CD4-positive, alpha-beta T cell (primary cell): ENCODE measurements around the gene TMC2. TPM values are rescaled to one million over a fixed set of nuclear protein-coding genes. Genes with fewer than 3 reads are reported as not detected.

Source experiments
- ATAC-seq: fragments of 200-7000 bp; cut with Tn5 transposase; one replicate; pipeline ENCODE4 v1.10.0; 2022; ENCODE audit warnings: mild to moderate bottlenecking; ENCODE audit not compliant: poor library complexity
- CTCF ChIA-PET: fragments of 350-600 bp; sonication (Branson Sonifier 250); formaldehyde crosslinking; loops from one replicate; lab custom pipeline; 2021; ENCODE audit warnings: antibody characterized with exemption, inconsistent platforms; lab: Charles Lee
- POLR2A ChIA-PET: fragments of 350-600 bp; sonication (Branson Sonifier 250); formaldehyde crosslinking; loops from one replicate; lab custom pipeline; 2021; ENCODE audit warnings: antibody characterized with exemption, inconsistent platforms; lab: Charles Lee
- DNase-seq, 14 experiments: peaks; one replicate each; pipeline ENCODE4 v3.0.0-alpha.2; 2013 to 2020; ENCODE audit warnings: mixed read lengths in 2 of 14
- H3K27ac ChIP-seq, 2 donors: one replicate each; pipeline versions ENCODE4 v1.5.1 to v1.7.0; 2013; ENCODE audit warnings: low read length in 2 of 2, low read depth in 1 of 2, mild to moderate bottlenecking in 1 of 2
- H3K27me3 ChIP-seq, 2 experiments: 1 replicate in 1 of 2; 2 replicates in 1 of 2; pipeline versions ENCODE4 v1.6.1 to v1.7.0; 2013; ENCODE audit warnings: low read length in 2 of 2, control low read depth in 1 of 2, mild to moderate bottlenecking in 1 of 2, moderate library complexity in 1 of 2; ENCODE audit not compliant: insufficient read depth in 2 of 2, control insufficient read depth in 1 of 2
- H3K36me3 ChIP-seq: one replicate; pipeline ENCODE4 v1.6.1; 2013; ENCODE audit warnings: low read length, control low read depth; ENCODE audit not compliant: insufficient read depth
- H3K4me1 ChIP-seq: one replicate; pipeline ENCODE4 v1.6.1; 2013; ENCODE audit warnings: low read length, control low read depth; ENCODE audit not compliant: insufficient read depth
- H3K4me3 ChIP-seq: one replicate; pipeline ENCODE4 v1.5.1; 2013; ENCODE audit warnings: mild to moderate bottlenecking, low read length, moderate library complexity
- H3K9me3 ChIP-seq, 2 experiments: 1 replicate in 1 of 2; 2 replicates in 1 of 2; pipeline versions ENCODE4 v1.6.1 to v1.7.0; 2013; ENCODE audit warnings: low read length in 2 of 2, mild to moderate bottlenecking in 2 of 2, control low read depth in 1 of 2, moderate library complexity in 1 of 2; ENCODE audit not compliant: control insufficient read depth in 1 of 2, insufficient read depth in 1 of 2
- H3K27ac Mint-ChIP-seq: one replicate; pipeline ENCODE4 v1.8.0; 2020; ENCODE audit warnings: mixed read lengths
- H3K27me3 Mint-ChIP-seq: one replicate; pipeline ENCODE4 v1.8.0; 2021; ENCODE audit warnings: mixed read lengths
- H3K36me3 Mint-ChIP-seq: one replicate; pipeline ENCODE4 v1.8.0; 2021; ENCODE audit warnings: low read depth, mixed read lengths
- H3K4me1 Mint-ChIP-seq: one replicate; pipeline ENCODE4 v1.8.0; 2021; ENCODE audit warnings: low read depth, mixed read lengths
- H3K4me3 Mint-ChIP-seq: one replicate; pipeline ENCODE4 v1.8.0; 2020; ENCODE audit warnings: mild to moderate bottlenecking, mixed read lengths
- H3K9me3 Mint-ChIP-seq: one replicate; pipeline ENCODE4 v1.8.0; 2020; ENCODE audit warnings: mixed read lengths
- intact Hi-C, 2 experiments: fragments of 100-400 bp; cut with DNase I in 1 of 2; cut with micrococcal nuclease in 1 of 2; formaldehyde crosslinking; loops; one replicate each; pipeline versions ENCODE4 v1.15.1 to v1.9.0; 2023 to 2025; cut with DNase I, micrococcal nuclease
- total RNA-seq, 174 experiments: library from RNA in 2 of 174; stranded (reverse) in 2 of 174; gene quantifications; one replicate each; pipeline ENCODE4 v1.2.3 and lab custom pipeline; 2021 to 2026
- TF ChIP-seq, protein P1 (sequence below): fragments of 200-600 bp; IDR thresholded peaks from one replicate; pipeline ENCODE4 v1.8.0; 2022; ENCODE audit warnings: antibody characterized with exemption, mild to moderate bottlenecking

Gene TMC2
- total RNA-seq, 2 experiments from 2014 or later, result not detected

DNA sequence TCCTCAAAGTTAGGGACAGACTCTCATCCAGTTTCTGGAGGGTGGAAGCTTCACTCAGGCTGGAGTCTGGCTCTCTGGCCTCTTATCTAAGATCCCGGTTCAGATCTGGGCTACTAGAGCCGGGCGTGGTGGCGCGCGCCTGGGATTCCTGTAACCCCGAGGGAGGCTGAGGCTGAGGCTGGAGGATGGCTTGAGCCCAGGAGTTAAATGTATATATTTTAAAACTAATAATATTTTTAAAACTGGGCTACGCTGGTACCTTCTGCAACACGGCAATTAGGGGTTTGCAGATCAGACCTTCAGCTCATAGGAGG lies 26.9 kb upstream of the TMC2 start:
- peaks cover 26% of the 10 kb centered on the region for H3K27me3 Mint-ChIP-seq
- TF ChIP-seq, protein P1, sequence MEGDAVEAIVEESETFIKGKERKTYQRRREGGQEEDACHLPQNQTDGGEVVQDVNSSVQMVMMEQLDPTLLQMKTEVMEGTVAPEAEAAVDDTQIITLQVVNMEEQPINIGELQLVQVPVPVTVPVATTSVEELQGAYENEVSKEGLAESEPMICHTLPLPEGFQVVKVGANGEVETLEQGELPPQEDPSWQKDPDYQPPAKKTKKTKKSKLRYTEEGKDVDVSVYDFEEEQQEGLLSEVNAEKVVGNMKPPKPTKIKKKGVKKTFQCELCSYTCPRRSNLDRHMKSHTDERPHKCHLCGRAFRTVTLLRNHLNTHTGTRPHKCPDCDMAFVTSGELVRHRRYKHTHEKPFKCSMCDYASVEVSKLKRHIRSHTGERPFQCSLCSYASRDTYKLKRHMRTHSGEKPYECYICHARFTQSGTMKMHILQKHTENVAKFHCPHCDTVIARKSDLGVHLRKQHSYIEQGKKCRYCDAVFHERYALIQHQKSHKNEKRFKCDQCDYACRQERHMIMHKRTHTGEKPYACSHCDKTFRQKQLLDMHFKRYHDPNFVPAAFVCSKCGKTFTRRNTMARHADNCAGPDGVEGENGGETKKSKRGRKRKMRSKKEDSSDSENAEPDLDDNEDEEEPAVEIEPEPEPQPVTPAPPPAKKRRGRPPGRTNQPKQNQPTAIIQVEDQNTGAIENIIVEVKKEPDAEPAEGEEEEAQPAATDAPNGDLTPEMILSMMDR, result no peak
- DNase-seq (no peak), ATAC-seq (no peak)
- Histone ChIP-seq H3K36me3 (no peaks in the 10 kb centered on the region), H3K27ac (peak overlapping the region in 1 of 2 donors; percentile 72), H3K27me3 (peaks cover 0 to 13% of the 10 kb centered on the region in 2 experiments), H3K4me3 (peak overlapping the region; percentile 90), H3K4me1 (peaks cover 21% of the 10 kb centered on the region), H3K9me3 (no peaks in the 10 kb centered on the region)
- peaks cover 29% of the 10 kb centered on the region for H3K4me1 Mint-ChIP-seq
- H3K36me3 Mint-ChIP-seq, result peaks cover 7% of the 10 kb centered on the region
- CTCF ChIA-PET, result interaction anchor here (0.8 to 3.3 kb wide), 3 partner anchors 12 to 15 kb away, joined by 4 to 26 read pairs (median 23); no protein-coding TSS in a partner anchor
- H3K27ac Mint-ChIP-seq, result peak overlapping the region; percentile 81
- H3K4me3 Mint-ChIP-seq, result peak overlapping the region; percentile 99
- H3K9me3 Mint-ChIP-seq, result no peaks in the 10 kb centered on the region
- intact Hi-C loops, result loop anchor here (1.0 to 2.0 kb wide), 3 partner anchors 15 to 407 kb away; partner anchors contain the start of gene SNRPB (in 2 of the 2)
- POLR2A ChIA-PET, result interaction anchor here (0.7 to 3.6 kb wide), 4 partner anchors 14 to 155 kb away, joined by 3 to 38 read pairs (median 5); partner anchors contain the start of genes IDH3B and SNRPB

DNA sequence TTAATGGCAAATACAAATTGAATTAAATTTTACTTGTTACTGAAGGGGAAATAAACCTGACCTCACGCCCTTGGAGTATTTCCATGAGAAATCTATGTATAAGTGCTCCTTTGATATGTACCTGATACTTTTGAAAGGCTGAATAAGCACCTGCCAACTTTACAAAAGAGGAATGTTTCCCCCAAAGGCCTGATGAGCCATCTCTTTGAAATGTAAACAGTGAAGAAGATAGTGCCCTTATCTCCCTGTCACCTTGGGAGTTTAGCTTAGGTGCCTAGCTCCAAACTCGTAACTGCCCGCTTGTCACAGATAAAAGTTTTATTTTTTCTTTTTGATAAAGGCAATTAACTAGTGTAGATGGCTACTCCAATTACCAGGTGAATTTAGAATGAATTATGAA lies 26.6 kb upstream of the TMC2 start:
- Histone ChIP-seq H3K36me3 (no peaks in the 10 kb centered on the region), H3K4me1 (peaks cover 21% of the 10 kb centered on the region), H3K9me3 (no peaks in the 10 kb centered on the region), H3K27ac (no peak overlapping the region), H3K27me3 (peaks cover 0 to 13% of the 10 kb centered on the region in 2 experiments), H3K4me3 (no peak overlapping the region)
- ATAC-seq (no peak), DNase-seq (no peak)
- no peak overlapping the region for H3K27ac Mint-ChIP-seq
- ChIA-PET CTCF (interaction anchor here (0.8 to 3.3 kb wide), 2 partner anchors 12 to 15 kb away, joined by 4 to 26 read pairs; no protein-coding TSS in a partner anchor), POLR2A (interaction anchor here (1.0 to 3.6 kb wide), 3 partner anchors 14 to 154 kb away, joined by 4 to 38 read pairs (median 6); partner anchors contain the start of genes IDH3B and SNRPB)
- peaks cover 7% of the 10 kb centered on the region for H3K36me3 Mint-ChIP-seq
- peaks cover 26% of the 10 kb centered on the region for H3K4me1 Mint-ChIP-seq
- intact Hi-C loops, result loop anchor here (1.0 to 2.0 kb wide), 3 partner anchors 15 to 407 kb away; partner anchors contain the start of gene SNRPB (in 2 of the 2)
- peaks cover 26% of the 10 kb centered on the region for H3K27me3 Mint-ChIP-seq
- TF ChIP-seq, protein P1, result no peak
- H3K4me3 Mint-ChIP-seq, result peak overlapping the region; percentile 75
- no peaks in the 10 kb centered on the region for H3K9me3 Mint-ChIP-seq

DNA sequence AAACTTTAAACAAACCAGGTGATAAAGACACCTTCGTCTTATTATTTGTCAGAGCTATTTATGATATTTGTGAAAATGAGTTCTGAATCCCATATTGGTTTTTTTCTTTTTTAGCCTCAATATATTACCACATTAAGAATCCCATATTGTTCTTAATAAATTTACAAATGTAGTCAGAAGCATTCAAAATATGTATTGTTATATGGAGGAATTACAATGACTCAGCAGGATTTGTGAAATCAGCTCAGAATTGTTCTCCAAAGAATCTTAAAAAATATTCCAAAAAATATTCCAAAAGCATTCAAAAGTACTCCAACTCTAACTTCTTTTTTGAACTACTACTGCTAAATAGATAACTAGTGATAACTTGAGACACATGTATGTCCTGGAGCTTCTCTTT lies 21.2 kb upstream of the TMC2 start:
- DNase-seq (no peak), ATAC-seq (no peak)
- Histone ChIP-seq H3K36me3 (no peaks in the 10 kb centered on the region), H3K9me3 (no peaks in the 10 kb centered on the region), H3K4me3 (no peak overlapping the region), H3K27me3 (peaks cover 0 to 13% of the 10 kb centered on the region in 2 experiments), H3K27ac (no peak overlapping the region), H3K4me1 (no peaks in the 10 kb centered on the region)
- H3K36me3 Mint-ChIP-seq, result no peaks in the 10 kb centered on the region
- no peak overlapping the region for H3K27ac Mint-ChIP-seq
- intact Hi-C loops, result no loop called here
- ChIA-PET POLR2A (interaction anchor here (0.6 kb wide), 1 partner anchor 10 kb away, joined by 3 read pairs; no protein-coding TSS in a partner anchor), CTCF (interaction anchor here (2.9 kb wide), 1 partner anchor 10 kb away, joined by 18 read pairs; no protein-coding TSS in a partner anchor)
- TF ChIP-seq, protein P1, result no peak
- no peaks in the 10 kb centered on the region for H3K9me3 Mint-ChIP-seq
- peaks cover 26% of the 10 kb centered on the region for H3K27me3 Mint-ChIP-seq
- H3K4me3 Mint-ChIP-seq, result no peak overlapping the region
- H3K4me1 Mint-ChIP-seq, result no peaks in the 10 kb centered on the region
